Measurements from ENCODE around the gene CLASRP. TPM values are rescaled to one million over a fixed set of nuclear protein-coding genes. Genes with fewer than 3 reads are reported as not detected.

CLASRP gene
- total and polyA plus RNA-seq, 9 of the 15 experiments (the other 6 are each of a cell fraction or from before 2014, with no cell fraction given), result 0.94 to 86.3 (median 44.0) TPM

GRCh38 chr19:45091031-45091923, 52.4 kb downstream of the CLASRP start (continued):
- peak; percentile 10 for TF ChIP-seq KDM5B (IDR thresholded peaks at IDR 0.05; ENCODE audit: insufficient replicate concordance, low read depth, low read length)
- TF ChIP-seq E2F8 (IDR thresholded peaks at IDR 0.05; ENCODE audit: low read depth, partially characterized antibody), result no peak
- TF ChIP-seq HNRNPUL1 (IDR thresholded peaks at IDR 0.05; ENCODE audit: low read length), result no peak
- TF ChIP-seq FOXJ3 (CRISPR knock-in tag; IDR thresholded peaks at IDR 0.05), result no peak
- TF ChIP-seq MBD1 (CRISPR knock-in tag; IDR thresholded peaks at IDR 0.05), result no peak
- no peak for TF ChIP-seq ZFPM2 (CRISPR knock-in tag; IDR thresholded peaks at IDR 0.05)
- TF ChIP-seq ZNF655 (CRISPR knock-in tag; IDR thresholded peaks at IDR 0.05), result no peak
- no peak for TF ChIP-seq MYBL2 (IDR thresholded peaks at IDR 0.05; ENCODE audit: low read depth)
- no peak for TF ChIP-seq MYBL2 (CRISPR knock-in tag; IDR thresholded peaks at IDR 0.05; ENCODE audit: borderline replicate concordance)
- no peak for TF ChIP-seq TARDBP (IDR thresholded peaks at IDR 0.05)
- TF ChIP-seq SIRT6 (IDR thresholded peaks at IDR 0.05; ENCODE audit: low read depth, low read length), result no peak
- no peak for TF ChIP-seq ZSCAN29 (IDR thresholded peaks at IDR 0.05)
- no peak for TF ChIP-seq SIN3A (IDR thresholded peaks at IDR 0.05; ENCODE audit: borderline replicate concordance in 2 of 2, control insufficient read depth in 1 of 2, low read depth in 2 of 2, low read length in 2 of 2)
- TF ChIP-seq NEUROD1 (IDR thresholded peaks at IDR 0.05; ENCODE audit: borderline replicate concordance, low read depth, low read length, partially characterized antibody), result no peak
- no peak for TF ChIP-seq ZNF175 (CRISPR knock-in tag; IDR thresholded peaks at IDR 0.05; ENCODE audit: low read depth)
- no peak for TF ChIP-seq ZNF511 (CRISPR knock-in tag; IDR thresholded peaks at IDR 0.05)
- no peak for TF ChIP-seq U2AF1 (optimal IDR thresholded peaks at IDR 0.05; ENCODE audit: low read depth, low read length)
- TF ChIP-seq PTRF (tag; IDR thresholded peaks at IDR 0.05), result no peak
- TF ChIP-seq HDAC3 (IDR thresholded peaks at IDR 0.05; ENCODE audit: borderline replicate concordance, partially characterized antibody), result no peak
- TF ChIP-seq CCNT2 (IDR thresholded peaks at IDR 0.05; ENCODE audit: borderline replicate concordance, extremely low read depth, insufficient read length, low read depth, low read length), result no peak
